Left ventricle myocardium superior (tissue), 1 donor: ENCODE results near the gene CNST. TPM values are rescaled to one million over a fixed set of nuclear protein-coding genes. Genes with fewer than 3 reads are reported as not detected.

ENCODE experiments used
- total RNA-seq: library from RNA; stranded (reverse); fragmentation: NEBNext Ultra II Directional; extraction: Animal tissue kit (Norgen Biotek cat#: 25700); gene quantifications from one replicate; pipeline ENCODE4 v1.2.1, GENCODE V29; 2021
- donor health status: DM: no; HTN: yes; CAD: no; lungs with severe emphysema.

CNST gene
- total RNA-seq, 1 donor from 2014 or later: 20.2 TPM

Other genes starting within 250 kb of the CNST start
- 8.2 TPM for gene SMYD3, start 59.2 kb upstream of the CNST start, total RNA-seq
- gene TFB2M, start 195 bp upstream of the CNST start, total RNA-seq: 17.4 TPM
- gene SCCPDH, start 158.0 kb downstream of the CNST start, total RNA-seq: 30.8 TPM